ENCODE data around the gene GATM. TPM values are rescaled to one million over a fixed set of nuclear protein-coding genes. Genes with fewer than 3 reads are reported as not detected.

GATM gene
- total and polyA plus RNA-seq, 7 donors, result 10.2 to 51.4 (median 38.4) TPM

- Histone ChIP-seq H3K9me3 (no peaks in the 10 kb centered on the region), H3K4me3 (no peak overlapping the region), H3K36me3 (peaks cover 0 to 10% (median 0%) of the 10 kb centered on the region in 4 donors), H3K27me3 (no peaks in the 10 kb centered on the region), H3K27ac (no peak overlapping the region), H3K4me1 (no peaks in the 10 kb centered on the region)
- WGBS, 2 donors, result 96% methylated on average over 5 of the region's 5 CpGs
- intact Hi-C loops (cut with DNase I), result no loop called here
- DNase-seq, result no peak
- TF ChIP-seq EP300 (IDR thresholded peaks at IDR 0.05), result no peak
- TF ChIP-seq POLR2A (IDR thresholded peaks at IDR 0.05), result no peak
- TF ChIP-seq, protein P1, sequence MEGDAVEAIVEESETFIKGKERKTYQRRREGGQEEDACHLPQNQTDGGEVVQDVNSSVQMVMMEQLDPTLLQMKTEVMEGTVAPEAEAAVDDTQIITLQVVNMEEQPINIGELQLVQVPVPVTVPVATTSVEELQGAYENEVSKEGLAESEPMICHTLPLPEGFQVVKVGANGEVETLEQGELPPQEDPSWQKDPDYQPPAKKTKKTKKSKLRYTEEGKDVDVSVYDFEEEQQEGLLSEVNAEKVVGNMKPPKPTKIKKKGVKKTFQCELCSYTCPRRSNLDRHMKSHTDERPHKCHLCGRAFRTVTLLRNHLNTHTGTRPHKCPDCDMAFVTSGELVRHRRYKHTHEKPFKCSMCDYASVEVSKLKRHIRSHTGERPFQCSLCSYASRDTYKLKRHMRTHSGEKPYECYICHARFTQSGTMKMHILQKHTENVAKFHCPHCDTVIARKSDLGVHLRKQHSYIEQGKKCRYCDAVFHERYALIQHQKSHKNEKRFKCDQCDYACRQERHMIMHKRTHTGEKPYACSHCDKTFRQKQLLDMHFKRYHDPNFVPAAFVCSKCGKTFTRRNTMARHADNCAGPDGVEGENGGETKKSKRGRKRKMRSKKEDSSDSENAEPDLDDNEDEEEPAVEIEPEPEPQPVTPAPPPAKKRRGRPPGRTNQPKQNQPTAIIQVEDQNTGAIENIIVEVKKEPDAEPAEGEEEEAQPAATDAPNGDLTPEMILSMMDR (IDR thresholded peaks at IDR 0.05), result no peak
- no peak for TF ChIP-seq POLR2AphosphoS5 (IDR thresholded peaks at IDR 0.05)
These were observed 23.6 kb downstream of the GATM start for GRCh38 chr15:45354711-45355110.

- H3K4me3 ChIP-seq, result no peak overlapping the region
- 89 to 92% methylated on average over 2 of the region's 2 CpGs for WGBS, 2 donors
- H3K27me3 ChIP-seq, result no peaks in the 10 kb centered on the region
- peaks cover 0 to 3% (median 0%) of the 10 kb centered on the region in 4 donors for H3K4me1 ChIP-seq
- TF ChIP-seq POLR2AphosphoS5 (IDR thresholded peaks at IDR 0.05) (no peak), POLR2A (IDR thresholded peaks at IDR 0.05) (no peak), EP300 (IDR thresholded peaks at IDR 0.05) (no peak)
- TF ChIP-seq, protein P1 (IDR thresholded peaks at IDR 0.05), result no peak
- H3K27ac ChIP-seq, result no peak overlapping the region
- no peaks in the 10 kb centered on the region for H3K9me3 ChIP-seq
- no peak for DNase-seq
- H3K36me3 ChIP-seq, result no peaks in the 10 kb centered on the region
- intact Hi-C loops (cut with DNase I), result no loop called here
These were observed 27.1 kb downstream of the GATM start for GRCh38 chr15:45351227-45351626.

DNA sequence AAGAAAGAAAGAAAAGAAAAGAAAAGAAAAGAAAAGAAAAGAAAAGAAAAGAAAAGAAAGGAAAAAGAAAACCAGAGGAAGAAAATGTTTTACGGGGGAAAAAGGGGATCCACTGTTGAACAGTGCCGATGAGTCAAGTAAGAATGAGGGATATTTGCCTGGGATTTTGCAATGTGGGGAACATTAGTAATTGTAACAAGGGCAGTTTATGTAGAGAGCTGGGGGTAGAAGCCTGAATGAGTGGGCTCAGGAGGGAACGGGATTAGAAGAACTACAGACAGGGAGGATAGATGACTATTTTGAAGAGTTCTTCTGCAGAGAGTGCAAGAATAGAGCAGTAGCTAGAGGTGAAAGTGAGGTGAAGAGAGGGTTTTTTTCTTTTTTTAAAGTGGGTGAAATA is 28.7 kb downstream of the GATM start:
- TF ChIP-seq POLR2AphosphoS5 (IDR thresholded peaks at IDR 0.05) (no peak), EP300 (IDR thresholded peaks at IDR 0.05) (no peak), POLR2A (IDR thresholded peaks at IDR 0.05) (no peak)
- TF ChIP-seq, protein P1 (IDR thresholded peaks at IDR 0.05), result no peak
- Histone ChIP-seq H3K4me1 (peaks cover 0 to 3% (median 0%) of the 10 kb centered on the region in 4 donors), H3K9me3 (no peaks in the 10 kb centered on the region), H3K27ac (no peak overlapping the region), H3K36me3 (no peaks in the 10 kb centered on the region), H3K4me3 (no peak overlapping the region), H3K27me3 (no peaks in the 10 kb centered on the region)
- WGBS, 2 donors, result 94 to 96% methylated on average over 3 of the region's 3 CpGs
- no peak for DNase-seq
- intact Hi-C loops (cut with DNase I), result no loop called here

- intact Hi-C loops (cut with DNase I), result no loop called here
- TF ChIP-seq EP300 (IDR thresholded peaks at IDR 0.05) (no peak), POLR2A (IDR thresholded peaks at IDR 0.05) (no peak), POLR2AphosphoS5 (IDR thresholded peaks at IDR 0.05) (no peak)
- TF ChIP-seq, protein P1 (IDR thresholded peaks at IDR 0.05), result no peak
- no peaks in the 10 kb centered on the region for H3K36me3 ChIP-seq
- peaks cover 0 to 3% (median 0%) of the 10 kb centered on the region in 4 donors for H3K4me1 ChIP-seq
- H3K4me3 ChIP-seq, result no peak overlapping the region
- no peaks in the 10 kb centered on the region for H3K9me3 ChIP-seq
- DNase-seq, result no peak
- H3K27me3 ChIP-seq, result no peaks in the 10 kb centered on the region
- H3K27ac ChIP-seq, result no peak overlapping the region
These were observed 30.4 kb downstream of the GATM start for GRCh38 chr15:45347989-45348388.

DNA sequence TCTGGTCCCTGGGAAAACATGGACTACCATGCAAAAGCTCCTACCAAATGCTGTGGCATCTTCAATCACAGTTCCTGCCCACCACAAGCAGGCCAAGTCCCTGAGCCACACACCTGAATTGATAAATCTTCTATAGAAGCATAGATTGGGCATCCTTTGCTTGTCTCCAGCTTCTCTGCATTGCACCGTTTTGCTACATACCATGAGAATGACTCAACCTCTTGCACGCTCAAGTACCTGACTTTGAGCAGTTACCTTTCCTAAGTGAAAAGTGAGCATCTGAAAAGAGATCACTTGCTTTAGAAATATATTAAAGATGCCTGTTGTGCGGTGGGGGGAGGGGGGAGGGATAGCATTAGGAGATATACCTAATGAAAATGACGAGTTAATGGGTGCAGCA is 31.3 kb downstream of the GATM start:
- TF ChIP-seq POLR2A (IDR thresholded peaks at IDR 0.05), result no peak
- TF ChIP-seq, protein P1 (IDR thresholded peaks at IDR 0.05), result no peak
- no peak for TF ChIP-seq EP300 (IDR thresholded peaks at IDR 0.05)
- TF ChIP-seq POLR2AphosphoS5 (IDR thresholded peaks at IDR 0.05), result no peak
- Histone ChIP-seq H3K4me1 (peaks cover 0 to 3% (median 0%) of the 10 kb centered on the region in 4 donors), H3K9me3 (no peaks in the 10 kb centered on the region), H3K36me3 (no peaks in the 10 kb centered on the region), H3K4me3 (no peak overlapping the region), H3K27me3 (no peaks in the 10 kb centered on the region), H3K27ac (no peak overlapping the region)
- WGBS, 2 donors, result 81 to 83% methylated on average over 4 of the region's 4 CpGs
- no peak for DNase-seq
- intact Hi-C loops (cut with DNase I), result no loop called here
